DMS 273 treated with DMSO at 0.1 percent for 48 hours (cell line): Measurements from ENCODE around the gene PRDM16.

Source experiments
- DNase-seq: peaks from one replicate; lab custom pipeline; 2025; lab: John Stamatoyannopoulos, UW

Gene PRDM16

GRCh38 chr1:3432306-3432705, 363.3 kb downstream of the PRDM16 start:
- DNase-seq = no peak

GRCh38 chr1:3433076-3433475, 364.1 kb downstream of the PRDM16 start:
- DNase-seq = no peak

- no peak for DNase-seq
These were observed 364.8 kb downstream of the PRDM16 start for GRCh38 chr1:3433596-3434320.

GRCh38 chr1:3434406-3435110, 365.6 kb downstream of the PRDM16 start:
- no peak for DNase-seq

GRCh38 chr1:3435666-3436065, 366.7 kb downstream of the PRDM16 start:
- DNase-seq = no peak

GRCh38 chr1:3436451-3436850, 367.4 kb downstream of the PRDM16 start:
- DNase-seq = no peak

GRCh38 chr1:3436901-3437300, 367.9 kb downstream of the PRDM16 start:
- DNase-seq = no peak

GRCh38 chr1:3438661-3439180, 369.7 kb downstream of the PRDM16 start:
- no peak for DNase-seq

GRCh38 chr1:3439346-3440299, 370.6 kb downstream of the PRDM16 start:
- no peak for DNase-seq

- DNase-seq = no peak
These were observed 371.3 kb downstream of the PRDM16 start for GRCh38 chr1:3440300-3440681.

GRCh38 chr1:3440711-3441409, 371.9 kb downstream of the PRDM16 start:
- no peak for DNase-seq

- no peak for DNase-seq
These were observed 372.4 kb downstream of the PRDM16 start for GRCh38 chr1:3441410-3441847.

GRCh38 chr1:3441880-3442279, 372.9 kb downstream of the PRDM16 start:
- no peak for DNase-seq

- no peak for DNase-seq
These were observed 373.3 kb downstream of the PRDM16 start for GRCh38 chr1:3442331-3442730.

GRCh38 chr1:3442901-3443300, 373.9 kb downstream of the PRDM16 start:
- no peak for DNase-seq

- DNase-seq = no peak
These were observed 374.8 kb downstream of the PRDM16 start for GRCh38 chr1:3443807-3444206.

- no peak for DNase-seq
These were observed 375.3 kb downstream of the PRDM16 start for GRCh38 chr1:3444298-3444697.

GRCh38 chr1:3444736-3445135, 375.7 kb downstream of the PRDM16 start:
- DNase-seq = no peak

GRCh38 chr1:3450202-3450863, 381.3 kb downstream of the PRDM16 start:
- no peak for DNase-seq

- no peak for DNase-seq
These were observed 382.0 kb downstream of the PRDM16 start for GRCh38 chr1:3450983-3451382.
